Gastroesophageal sphincter (tissue), 3 donors: ENCODE measurements around the gene PTPRN2.

Source experiments
- POLR2A ChIP-seq, 2 donors: fragments of 450-650 bp; IDR thresholded peaks; one replicate each; pipeline ENCODE4 v1.6.1; 2017; ENCODE audit warnings: antibody characterized with exemption in 2 of 2, mild to moderate bottlenecking in 2 of 2, moderate library complexity in 1 of 2
- POLR2AphosphoS5 ChIP-seq: sonication (generic); formaldehyde crosslinking; IDR thresholded peaks from one replicate; pipeline ENCODE4 v1.6.1; 2017; ENCODE audit warnings: antibody characterized with exemption
- TF ChIP-seq, protein P1 (sequence below), 4 experiments: fragments of 200-600 bp in 2 of 4; fragments of 450-650 bp in 2 of 4; sonication (generic) in 1 of 4; IDR thresholded peaks; one replicate each; pipeline ENCODE4 v1.5.1; 2017 to 2019; ENCODE audit warnings: antibody characterized with exemption in 4 of 4, mild to moderate bottlenecking in 2 of 4, moderate library complexity in 2 of 4

DNA sequence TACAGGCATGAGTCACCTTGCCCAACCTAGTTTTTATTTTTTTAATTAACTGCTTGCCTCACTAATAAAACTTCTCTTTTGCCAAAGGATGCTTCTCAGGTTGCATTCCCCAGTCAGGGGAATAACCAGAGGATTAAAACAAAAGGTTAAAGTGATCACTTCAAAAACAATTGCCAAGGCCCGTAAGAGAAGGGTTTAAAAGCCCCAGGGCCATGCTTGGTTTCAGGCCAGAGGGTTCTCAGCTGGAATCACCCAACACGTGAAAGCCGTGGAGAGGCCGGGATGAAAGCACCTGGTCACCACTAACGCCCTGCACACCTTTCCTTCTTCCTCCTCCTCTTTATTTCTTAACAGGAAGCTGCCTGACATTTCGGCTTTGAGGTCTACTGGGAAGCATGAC, 587.5 kb downstream of the PTPRN2 start:
- TF ChIP-seq POLR2A (IDR thresholded peaks at IDR 0.05) (no peak), POLR2AphosphoS5 (no peak)
- TF ChIP-seq, protein P1, sequence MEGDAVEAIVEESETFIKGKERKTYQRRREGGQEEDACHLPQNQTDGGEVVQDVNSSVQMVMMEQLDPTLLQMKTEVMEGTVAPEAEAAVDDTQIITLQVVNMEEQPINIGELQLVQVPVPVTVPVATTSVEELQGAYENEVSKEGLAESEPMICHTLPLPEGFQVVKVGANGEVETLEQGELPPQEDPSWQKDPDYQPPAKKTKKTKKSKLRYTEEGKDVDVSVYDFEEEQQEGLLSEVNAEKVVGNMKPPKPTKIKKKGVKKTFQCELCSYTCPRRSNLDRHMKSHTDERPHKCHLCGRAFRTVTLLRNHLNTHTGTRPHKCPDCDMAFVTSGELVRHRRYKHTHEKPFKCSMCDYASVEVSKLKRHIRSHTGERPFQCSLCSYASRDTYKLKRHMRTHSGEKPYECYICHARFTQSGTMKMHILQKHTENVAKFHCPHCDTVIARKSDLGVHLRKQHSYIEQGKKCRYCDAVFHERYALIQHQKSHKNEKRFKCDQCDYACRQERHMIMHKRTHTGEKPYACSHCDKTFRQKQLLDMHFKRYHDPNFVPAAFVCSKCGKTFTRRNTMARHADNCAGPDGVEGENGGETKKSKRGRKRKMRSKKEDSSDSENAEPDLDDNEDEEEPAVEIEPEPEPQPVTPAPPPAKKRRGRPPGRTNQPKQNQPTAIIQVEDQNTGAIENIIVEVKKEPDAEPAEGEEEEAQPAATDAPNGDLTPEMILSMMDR (IDR thresholded peaks at IDR 0.05): no peak
